HG03196 (cell line): ENCODE results near the gene GPR143.
"Not testable (repeated sequence)": the region's sequence is repeated elsewhere in the genome, so short reads cannot be mapped to it uniquely, and the experiment has no call there.

Experiments used
- ATAC-seq: cut with Tn5 transposase; IDR thresholded peaks from one replicate; pipeline ENCODE4 v1.9.1; 2021; ENCODE audit not compliant: unreplicated experiment

GPR143 gene

DNA sequence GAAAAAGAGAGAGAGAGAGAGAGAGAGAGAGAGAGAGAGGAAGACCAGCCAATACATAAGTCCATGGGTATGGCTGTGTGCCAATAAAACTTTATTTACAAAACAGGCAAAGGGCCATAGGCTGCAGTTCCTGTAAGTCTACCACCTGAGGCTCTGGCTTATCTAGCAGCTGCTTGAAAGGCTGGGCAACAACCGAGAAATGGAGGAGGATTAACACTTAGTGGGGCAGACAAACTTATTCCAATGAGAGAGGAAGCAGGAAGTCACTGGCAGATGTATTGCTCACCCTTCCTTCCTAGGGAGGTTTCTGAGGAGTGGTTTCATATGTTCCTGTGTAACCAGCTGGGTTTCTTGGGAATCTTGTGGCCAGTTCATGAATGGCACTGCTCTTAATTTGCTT is 4.7 kb upstream of the GPR143 start:
- no peak for ATAC-seq

DNA sequence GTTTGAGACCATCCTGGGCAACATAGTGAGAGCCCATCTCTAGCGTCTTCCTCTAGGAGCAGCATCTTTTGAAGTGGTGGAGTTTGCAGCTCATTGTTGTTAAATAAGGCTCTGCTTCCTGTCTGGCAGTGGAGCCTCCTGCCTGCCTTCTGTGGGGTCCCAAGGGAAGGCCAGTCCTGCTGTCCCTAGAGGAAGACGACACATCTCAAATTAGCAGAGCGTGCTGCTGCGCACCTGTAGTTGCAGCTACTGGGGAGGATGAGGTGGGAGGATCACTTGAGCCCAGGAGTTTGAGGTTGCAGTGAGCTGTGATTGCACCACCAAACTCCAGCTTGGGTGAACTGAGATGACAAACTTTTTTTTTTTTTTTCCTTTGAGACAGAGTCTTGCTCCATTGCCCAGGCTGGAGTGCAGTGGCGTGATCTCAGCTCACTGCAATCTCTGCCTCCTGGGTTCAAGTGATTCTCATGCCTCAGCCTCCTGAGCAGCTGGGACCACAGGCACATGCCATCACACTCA is 2.7 kb upstream of the GPR143 start:
- not testable (repeated sequence) for ATAC-seq

DNA sequence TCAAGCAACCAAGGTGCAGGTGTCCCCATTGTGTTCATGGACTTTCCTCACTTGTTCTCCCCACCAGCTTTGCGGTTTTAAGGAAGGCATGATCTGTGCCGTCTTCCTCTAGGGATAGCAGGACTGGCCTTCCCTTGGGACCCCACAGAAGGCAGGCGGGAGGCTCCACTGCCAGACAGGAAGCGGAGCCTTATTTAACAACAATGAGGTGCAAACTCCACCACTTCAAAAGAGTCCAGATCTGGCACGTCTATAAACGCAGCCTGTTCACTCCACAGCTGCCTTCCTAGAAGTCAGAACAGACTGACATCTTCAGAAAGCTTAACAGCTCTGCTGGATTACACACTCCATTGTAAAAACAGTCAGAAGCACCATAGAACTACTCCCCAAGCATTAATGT is 1.7 kb upstream of the GPR143 start:
- no peak for ATAC-seq

DNA sequence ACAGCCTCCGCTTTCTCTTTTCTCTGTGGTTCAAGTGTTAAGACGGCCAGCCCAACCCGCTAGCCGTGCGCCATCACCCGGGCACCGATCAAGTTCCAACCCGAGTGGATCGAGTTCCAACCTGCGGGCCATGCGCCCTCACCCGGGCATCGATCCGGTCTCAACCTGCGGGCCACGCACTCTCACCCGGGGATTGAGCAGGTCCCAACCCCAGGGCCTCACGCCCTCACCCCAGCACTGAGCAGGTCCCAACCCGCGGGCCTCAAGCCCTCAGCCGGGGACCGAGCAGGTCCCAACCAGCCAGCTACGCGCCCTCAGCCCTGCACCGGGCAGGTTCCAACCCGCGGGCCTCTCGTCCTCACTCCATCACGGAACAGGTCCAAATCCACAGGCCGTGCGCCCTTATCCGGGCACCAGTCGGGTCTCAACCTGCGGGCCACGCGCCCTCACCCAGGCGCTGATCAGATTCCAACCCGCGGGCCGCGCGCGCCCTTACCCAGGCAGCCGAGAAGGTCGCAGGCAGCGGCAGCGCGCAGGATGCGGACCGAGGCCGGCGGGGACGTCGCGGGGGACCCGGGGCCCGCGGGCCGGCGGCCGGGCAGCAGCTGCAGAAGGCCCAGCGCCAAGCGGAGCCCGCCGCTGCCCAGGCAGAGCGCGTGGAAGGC is 443 bp downstream of the GPR143 start:
- ATAC-seq = no peak

DNA sequence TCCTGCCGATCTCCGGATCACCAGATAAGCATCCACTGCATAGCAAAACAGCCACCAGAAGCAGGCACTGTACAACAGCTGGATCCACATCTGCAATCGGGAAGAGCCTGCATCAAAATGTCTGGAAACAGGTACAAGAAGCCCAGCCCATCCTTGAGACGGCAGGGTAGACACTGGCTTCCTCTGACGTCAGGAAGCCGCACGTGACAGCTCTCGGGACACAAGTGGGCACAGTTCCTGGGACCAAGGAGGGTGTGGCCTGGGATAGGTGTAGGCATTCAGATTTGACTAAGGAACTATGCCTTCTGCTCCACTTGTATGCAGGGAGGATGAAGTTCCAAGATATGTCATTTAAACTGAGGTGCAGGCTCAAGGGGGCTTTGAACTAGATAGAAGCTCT is 6.3 kb downstream of the GPR143 start:
- ATAC-seq = no peak

DNA sequence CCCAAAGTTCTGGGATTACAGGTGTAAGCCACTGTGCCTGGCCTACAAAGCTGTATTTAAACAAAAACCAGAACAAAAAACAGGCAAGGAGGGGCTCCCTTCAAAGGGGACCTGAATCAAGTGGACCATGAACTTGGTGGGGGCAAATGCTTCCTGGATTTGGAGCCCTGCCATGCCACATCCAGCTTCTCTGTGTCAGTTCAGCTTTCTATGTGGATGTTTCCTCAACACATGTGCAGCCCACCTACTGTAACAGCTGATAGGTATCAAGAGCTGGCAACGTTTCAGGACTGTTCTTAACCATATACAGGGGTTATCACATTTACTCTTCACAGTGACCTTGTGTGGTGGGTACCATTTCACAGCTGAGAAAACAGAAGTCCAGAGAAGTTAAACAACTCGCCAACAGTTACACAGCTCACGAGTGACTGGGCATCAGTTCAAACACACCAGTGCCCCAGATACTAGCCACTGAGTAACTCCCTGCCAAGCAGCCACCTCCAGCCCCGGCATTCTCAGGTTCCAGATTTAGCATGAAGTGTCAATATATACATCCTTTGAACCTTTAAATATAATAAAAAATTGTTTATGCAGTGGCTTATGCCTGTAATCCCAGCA is 7.5 kb downstream of the GPR143 start:
- no peak for ATAC-seq

DNA sequence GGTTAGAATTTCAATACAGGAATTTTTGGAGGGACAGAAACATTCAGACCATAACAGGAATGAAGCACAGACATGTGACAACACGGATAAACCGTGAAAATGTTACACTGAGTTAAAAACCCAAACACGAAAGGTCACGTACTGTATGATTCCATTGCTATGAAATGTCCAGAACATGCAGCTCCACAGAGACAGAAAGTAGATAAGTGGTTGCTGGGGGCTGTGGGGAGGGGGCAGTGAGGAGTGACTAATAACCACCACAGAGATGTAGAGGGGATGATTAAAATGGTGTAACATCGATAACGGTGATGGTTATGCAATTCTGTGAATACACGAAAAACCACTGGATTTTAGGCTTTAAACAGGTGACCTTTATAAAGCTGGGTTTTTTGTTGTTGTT is 8.3 kb downstream of the GPR143 start:
- ATAC-seq = no peak

DNA sequence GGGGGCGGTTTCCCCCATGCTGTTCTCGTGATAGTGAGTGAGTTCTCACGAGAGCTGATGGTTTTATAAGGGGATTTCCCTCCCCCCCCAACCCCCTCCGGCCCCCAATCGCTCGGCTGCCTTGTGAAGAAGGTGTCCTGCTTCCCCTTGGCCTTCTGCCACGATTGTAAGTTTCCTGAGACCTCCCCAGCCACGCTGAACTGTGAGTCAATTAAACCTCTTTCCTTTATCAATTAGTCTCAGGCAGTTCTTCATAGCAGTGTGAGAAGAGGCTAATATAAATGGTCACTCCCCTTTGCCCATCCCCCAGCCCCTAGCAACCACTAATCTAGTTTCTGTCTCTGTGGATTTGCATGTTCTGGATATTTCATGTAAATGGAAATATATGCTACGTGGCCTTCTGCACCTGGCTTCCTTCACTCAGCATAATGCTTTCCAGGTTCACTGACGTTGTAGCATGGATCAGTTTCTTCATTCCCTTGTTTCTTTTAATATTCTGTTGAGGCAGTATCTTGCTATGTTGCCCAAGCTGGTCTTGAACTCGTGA is 16.4 kb downstream of the GPR143 start:
- ATAC-seq = no peak

DNA sequence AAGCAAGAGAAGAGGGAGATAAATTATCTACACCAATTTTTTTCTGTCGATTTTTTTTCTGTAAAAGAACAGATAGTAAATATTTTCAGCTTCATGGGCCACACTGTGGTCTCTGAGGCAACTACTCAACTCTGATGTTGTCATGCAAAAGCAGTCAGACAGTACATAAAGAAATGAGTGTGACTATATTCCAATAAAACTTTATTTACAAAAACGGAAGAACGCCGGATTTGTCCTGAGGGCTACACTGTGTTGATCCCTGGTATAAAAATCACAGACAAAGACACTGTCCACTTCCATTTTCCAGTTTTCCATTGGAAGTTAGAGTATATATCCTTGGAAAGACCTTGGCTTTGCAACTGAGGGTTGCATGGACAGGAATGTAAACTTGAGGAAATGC is 18.0 kb downstream of the GPR143 start:
- ATAC-seq = no peak

DNA sequence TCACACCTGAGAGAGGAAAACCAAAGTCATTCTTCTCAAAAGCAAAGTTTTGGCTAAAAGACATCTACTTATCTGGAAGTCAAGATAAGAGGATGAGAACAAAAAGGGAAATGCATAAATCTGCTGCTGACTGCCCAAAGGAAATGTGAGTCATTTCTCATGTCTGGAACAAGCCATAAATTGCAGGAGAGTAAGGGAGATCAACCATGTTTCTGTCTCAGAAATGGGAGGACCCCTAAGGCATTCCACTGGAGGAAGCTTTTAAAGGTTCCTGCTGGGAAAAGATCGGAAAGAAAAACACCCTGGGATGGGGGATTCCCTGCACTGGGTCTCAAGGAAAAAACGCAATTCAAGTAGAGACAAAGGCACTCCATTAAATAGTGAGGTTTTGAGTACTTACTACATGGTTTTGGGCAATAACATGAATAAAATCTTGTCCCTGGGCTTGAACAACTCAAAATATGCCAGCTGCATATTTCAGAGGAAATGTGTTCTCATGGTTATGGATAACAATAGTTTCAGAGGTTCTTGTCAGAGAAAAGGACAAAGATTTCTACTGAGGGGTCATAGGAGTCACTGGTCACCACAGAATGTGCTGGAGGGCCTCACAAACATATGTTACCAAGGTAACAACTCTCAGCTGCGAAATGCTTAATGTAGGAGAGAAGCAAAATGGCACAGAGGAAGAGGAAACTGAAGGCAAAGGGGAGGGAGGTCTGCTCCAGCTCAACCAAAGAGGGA is 19.3 kb downstream of the GPR143 start:
- ATAC-seq = no peak

DNA sequence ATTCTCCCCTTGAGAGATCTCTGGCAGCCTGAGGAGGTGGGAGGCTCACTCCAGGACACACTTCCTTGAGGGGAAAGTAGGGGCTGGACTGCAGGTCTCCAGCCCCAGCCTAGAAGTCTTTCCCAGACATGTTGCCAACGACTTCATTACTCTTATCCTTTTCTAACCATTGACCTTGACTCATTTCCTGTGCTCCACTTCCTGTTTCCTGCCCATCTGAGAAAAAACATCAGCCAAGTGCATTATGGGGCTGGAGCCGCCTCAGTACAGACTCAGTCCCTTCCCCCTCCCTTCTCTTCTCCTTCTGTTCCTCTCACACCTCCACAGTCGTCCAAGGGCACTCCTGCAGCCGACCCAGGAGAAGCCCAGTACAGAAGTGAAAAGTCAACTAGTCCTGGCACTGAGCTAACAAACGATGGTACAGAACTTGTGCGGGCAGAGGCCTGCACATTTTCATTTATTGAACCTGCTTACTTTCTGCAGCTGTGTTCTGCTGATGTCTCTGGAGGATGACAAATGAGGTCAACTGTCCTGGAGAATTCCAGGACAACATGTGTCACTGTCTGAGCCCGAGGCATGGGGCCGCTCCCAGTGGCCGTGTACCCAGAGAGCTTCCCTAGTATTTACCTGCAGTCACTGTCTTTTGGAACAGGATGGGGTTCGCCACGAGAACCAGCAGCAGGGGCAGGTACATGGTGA is 20.1 kb downstream of the GPR143 start:
- no peak for ATAC-seq

DNA sequence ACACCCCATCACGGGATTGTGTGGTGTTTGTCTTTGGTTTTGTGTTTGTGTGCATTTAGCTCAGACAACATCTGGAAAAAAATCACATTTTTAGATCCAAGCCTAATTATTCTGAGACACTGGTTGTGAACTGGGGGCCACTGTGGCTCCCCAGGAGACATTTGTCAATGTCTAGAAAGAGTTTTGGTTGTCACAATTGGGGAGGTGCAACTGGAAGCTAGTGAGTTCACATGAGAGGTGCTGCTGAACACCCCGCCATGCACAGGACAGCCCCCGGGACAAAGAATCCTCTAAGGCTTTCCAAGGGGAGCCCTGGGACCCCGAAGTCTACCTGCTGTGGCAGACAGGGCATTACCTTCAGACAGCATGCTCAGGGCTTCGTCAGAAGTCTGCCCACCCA is 26.5 kb downstream of the GPR143 start:
- ATAC-seq = no peak

DNA sequence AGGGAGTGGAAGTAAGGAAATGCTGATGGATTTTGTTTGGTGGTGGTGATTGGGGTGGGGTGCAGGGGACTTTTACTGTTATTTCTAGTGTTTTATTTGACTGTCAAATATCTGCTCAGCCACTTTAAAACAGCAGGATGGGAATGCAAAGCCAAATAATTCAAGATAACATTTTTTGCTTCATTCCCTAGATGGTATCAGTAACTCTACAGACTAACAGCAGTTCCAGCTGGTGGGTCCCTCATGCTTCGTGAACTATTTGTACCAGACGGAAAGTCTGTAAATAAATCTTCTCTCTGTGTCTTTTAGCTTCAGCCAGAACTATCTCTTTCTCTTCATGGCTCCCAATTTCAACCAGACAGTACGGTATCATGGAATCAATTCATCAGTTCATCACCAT is 27.5 kb downstream of the GPR143 start:
- no peak for ATAC-seq

DNA sequence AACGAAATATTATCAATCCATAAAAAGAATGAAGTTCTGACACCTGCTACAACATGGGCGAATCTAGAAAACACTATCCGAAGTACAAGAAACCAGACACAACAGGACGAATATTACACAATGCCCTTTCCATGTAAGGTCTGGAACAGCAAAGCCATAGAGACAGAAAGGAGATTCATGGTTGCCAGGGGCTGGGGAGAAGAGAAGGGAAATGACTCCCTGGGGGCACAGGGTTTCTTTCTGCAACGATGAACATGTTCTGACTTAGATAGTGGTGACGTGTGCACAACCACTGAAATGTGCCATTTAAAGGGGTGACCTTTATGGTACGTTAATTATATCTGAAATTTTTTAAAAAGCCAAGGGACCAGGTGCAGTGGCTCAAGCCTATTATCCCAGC is 28.3 kb downstream of the GPR143 start:
- no peak for ATAC-seq

DNA sequence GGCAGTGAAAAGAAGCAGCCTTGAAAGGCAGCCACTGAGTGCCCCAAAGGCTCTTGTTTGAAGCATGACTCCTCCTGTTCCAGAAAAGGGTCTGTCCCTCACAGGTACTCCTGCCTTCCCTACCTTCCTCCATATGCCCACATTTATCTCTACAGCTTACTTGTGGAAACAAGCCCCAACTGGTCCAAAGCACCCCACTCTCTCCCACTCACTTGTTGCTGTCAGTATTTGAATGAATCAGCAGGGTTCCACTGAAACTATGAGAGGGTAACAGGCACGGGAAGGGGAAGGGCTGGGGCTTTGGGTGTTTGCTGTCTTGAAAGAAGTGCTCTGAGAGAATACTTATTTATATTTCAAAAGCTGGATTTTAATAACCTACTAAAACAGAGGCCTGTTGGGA is 34.9 kb downstream of the GPR143 start:
- ATAC-seq = no peak

DNA sequence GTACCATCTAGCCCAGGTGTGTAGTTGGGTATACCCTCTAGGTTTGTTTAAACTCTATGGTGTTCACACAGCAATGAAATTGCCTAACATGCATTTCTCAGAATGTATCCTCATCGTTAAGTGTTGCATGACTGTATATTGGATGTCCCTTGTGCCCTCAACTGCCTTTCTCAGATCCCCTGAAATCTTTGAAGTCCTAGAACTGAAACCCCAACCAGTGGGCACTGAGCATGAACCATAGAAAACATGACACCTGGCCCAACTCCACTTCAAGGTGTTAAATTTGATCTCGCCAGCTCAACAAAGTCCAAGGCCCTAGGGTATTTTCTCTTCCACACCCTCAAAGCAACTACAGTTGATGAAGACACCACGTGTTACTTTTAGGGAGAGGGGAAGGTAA is 35.6 kb downstream of the GPR143 start:
- no peak for ATAC-seq

DNA sequence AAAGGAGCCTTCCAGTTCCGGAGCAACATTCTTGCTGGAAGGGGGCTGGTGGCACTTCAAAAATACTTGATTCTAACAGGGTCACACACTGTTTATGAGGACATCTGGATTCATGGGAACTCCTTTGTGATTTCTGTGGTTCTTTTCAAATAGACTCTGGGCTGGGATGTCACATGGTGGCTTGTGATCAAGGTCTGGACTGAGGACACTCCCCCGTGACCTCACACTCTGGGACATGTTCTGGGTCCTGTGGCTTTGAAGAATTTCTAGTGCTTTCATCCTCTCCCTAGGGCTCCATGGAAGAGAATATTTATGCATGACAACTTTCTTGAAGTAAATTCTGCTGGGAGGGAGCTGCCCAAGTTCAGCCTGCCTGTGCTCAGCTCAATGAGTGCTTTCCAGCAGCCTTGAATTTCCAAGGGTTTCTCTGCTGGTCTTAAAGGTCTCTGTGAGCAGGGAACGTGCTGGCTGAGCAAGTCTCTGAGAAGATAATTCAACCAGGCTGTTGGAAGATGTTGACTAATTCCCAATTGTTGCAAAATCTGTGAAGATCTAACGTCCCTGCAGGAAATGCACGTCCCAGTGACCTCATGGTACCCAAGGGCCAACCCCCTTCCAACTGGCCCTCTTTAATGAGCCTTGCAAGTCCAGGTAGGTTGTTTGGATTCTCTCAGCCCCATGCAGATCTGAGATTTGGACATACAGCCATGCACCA is 36.3 kb downstream of the GPR143 start:
- ATAC-seq = no peak

DNA sequence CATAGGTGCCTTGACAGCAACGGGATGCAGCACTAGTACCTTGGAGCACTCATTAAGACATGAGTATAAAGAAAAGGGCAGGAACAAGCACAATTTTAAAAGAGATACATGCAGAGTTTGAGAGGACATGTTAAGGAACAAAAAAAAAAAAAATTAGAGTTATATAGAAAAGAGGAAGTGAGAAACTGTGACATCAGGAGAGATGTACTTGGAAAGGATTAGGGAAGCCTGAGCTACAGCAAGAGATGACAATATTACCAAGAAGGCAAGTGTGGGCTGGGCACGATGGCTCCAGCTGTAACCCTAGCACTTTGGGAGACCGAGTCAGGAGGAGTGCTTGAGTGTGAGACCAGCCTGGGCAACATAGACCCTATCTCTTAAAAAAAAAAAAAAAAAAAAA is 37.4 kb downstream of the GPR143 start:
- no peak for ATAC-seq

DNA sequence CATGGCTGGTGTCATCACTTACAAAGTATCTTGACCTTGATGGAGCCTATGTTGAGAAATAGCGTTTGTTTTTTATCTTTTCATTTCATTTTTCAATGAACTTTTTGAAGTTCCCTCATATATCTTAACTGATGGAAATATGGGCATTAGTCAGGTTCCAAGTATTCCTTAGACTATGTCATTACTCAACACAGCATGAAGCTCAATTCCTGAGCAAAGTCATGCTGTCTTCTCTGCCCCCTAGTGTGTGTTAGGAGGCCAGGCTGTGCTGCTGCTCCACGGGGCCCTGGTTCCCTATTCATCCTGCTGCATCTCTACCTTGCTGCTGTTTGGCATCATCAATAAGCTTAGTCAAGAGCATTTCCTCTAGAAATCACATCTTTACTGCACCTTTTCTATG is 40.9 kb downstream of the GPR143 start:
- ATAC-seq = no peak

DNA sequence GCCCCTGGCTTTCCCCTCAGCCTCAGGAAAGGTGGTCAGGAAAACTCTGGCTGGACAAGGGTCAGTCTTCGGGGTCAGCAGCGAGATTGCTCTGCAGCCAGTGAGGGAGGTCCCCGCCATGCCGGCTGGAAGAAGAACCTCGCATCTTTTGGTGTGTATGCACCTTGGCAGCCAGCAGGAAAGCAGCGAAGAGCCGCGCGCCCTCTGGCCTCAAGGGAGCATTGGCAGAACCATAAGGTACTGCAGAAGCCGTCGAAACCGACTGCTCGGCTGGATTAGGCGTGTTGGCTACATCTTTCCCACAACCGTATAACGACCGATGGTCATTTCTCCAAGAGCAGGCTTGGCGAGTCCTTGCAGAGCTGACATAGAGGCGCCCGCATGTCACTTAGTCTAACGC is 48.3 kb downstream of the GPR143 start:
- ATAC-seq = no peak

DNA sequence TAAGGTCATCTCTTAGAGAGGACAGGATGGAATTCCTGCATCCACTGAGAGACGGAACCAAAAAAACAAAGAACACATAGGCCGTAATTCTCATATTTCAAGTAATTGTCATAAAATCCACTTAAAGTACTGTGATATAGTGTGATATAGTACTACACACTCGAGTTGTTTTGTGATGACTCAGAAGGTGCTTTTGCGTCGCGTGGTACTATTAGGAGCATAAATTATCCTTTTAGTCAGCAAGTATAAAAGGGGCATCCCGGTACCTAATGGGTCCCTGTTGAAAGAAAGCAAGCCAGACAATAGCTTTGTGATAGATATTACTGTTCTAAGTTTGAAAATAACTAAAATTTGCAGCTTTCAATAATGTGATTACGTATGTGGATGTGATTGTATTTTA is 55.3 kb downstream of the GPR143 start:
- ATAC-seq = no peak
